Activated CD4-positive, alpha-beta T cell treated with anti-CD3 and anti-CD28 coated beads for 36 hours (primary cell): Measurements from ENCODE around the gene RGS14. TPM values are rescaled to one million over a fixed set of nuclear protein-coding genes. Genes with fewer than 3 reads are reported as not detected.

Experiments used
- ATAC-seq: fragments of 200-7000 bp; cut with Tn5 transposase; one replicate; pipeline ENCODE4 v1.10.0; 2021; ENCODE audit warnings: mild to moderate bottlenecking, moderate library complexity
- CTCF ChIA-PET: fragments of 350-600 bp; sonication (Branson Sonifier 250); formaldehyde crosslinking; loops from one replicate; lab custom pipeline; 2021; ENCODE audit warnings: antibody characterized with exemption; lab: Charles Lee
- POLR2A ChIA-PET: fragments of 350-600 bp; sonication (Branson Sonifier 250); formaldehyde crosslinking; loops from one replicate; lab custom pipeline; 2021; ENCODE audit warnings: antibody characterized with exemption, inconsistent platforms; lab: Charles Lee
- DNase-seq: peaks from one replicate; pipeline ENCODE4 v3.0.0-alpha.2; 2020
- H3K27ac Mint-ChIP-seq: one replicate; pipeline ENCODE4 v1.8.0; 2021; ENCODE audit warnings: mixed read lengths
- H3K27me3 Mint-ChIP-seq: one replicate; pipeline ENCODE4 v1.8.0; 2021; ENCODE audit warnings: mixed read lengths
- H3K36me3 Mint-ChIP-seq: one replicate; pipeline ENCODE4 v1.8.0; 2021; ENCODE audit warnings: low read depth, mixed read lengths
- H3K4me1 Mint-ChIP-seq: one replicate; pipeline ENCODE4 v1.8.0; 2021; ENCODE audit warnings: mixed read lengths
- H3K4me3 Mint-ChIP-seq: one replicate; pipeline ENCODE4 v1.8.0; 2021; ENCODE audit warnings: mild to moderate bottlenecking, moderate library complexity, mixed read lengths
- H3K9me3 Mint-ChIP-seq: one replicate; pipeline ENCODE4 v1.8.0; 2021; ENCODE audit warnings: low read depth, mixed read lengths
- intact Hi-C, 2 experiments: fragments of 100-400 bp; cut with DNase I in 1 of 2; cut with micrococcal nuclease in 1 of 2; formaldehyde crosslinking; loops; one replicate each; pipeline versions ENCODE4 v1.14.2 to v1.15.1; 2022 to 2024; cut with DNase I, micrococcal nuclease
- total RNA-seq, 2 experiments: library from RNA; stranded (reverse); gene quantifications; one replicate each; pipeline ENCODE4 v1.2.3, GENCODE V29; 2021

Gene RGS14
- total RNA-seq, 2 experiments from 2014 or later: 43.8 to 62.0 TPM

DNA sequence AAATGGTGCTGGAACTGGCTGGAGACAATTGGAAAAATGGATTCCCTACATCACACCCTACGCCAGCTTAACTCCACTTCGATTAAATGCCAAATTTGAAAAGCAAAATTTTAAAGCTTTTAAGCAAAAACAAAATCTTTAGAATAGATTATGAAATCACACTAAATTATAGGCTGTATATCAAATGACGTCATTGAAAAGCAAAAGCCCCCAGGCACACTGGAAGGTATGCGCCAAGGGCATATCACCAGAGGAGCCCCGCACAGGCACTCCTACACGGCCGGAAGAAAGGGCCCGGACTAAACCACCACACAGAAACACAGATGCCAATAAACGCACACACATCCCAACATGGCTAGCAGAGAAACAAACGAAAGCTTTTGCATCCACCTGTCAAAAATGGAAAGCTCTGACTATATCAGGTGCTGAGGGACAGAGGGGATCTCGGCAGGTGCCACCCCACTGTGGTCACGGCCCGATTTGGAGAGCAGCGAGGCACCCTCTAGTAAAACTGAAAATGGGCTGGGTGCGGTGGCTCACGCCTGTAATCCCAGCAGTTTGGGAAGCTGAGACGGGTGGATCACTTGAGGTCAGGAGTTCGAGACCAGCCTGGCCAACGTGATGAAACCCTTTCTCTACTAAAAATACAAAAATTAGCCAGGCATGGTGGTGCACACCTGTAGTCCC, 29.0 kb upstream of the RGS14 start:
- no peak for DNase-seq
- CTCF ChIA-PET: interaction anchor here (0.8 to 2.0 kb wide), 4 partner anchors 9 to 27 kb away, joined by 3 to 5 read pairs (median 5); no protein-coding TSS in a partner anchor
- Mint-ChIP-seq H3K4me1 (peaks cover 9% of the 10 kb centered on the region), H3K36me3 (peaks cover 18% of the 10 kb centered on the region), H3K9me3 (no peaks in the 10 kb centered on the region), H3K4me3 (no peak overlapping the region), H3K27ac (no peak overlapping the region), H3K27me3 (no peaks in the 10 kb centered on the region)
- ATAC-seq: no peak
- POLR2A ChIA-PET: no interaction called here
- intact Hi-C loops: no loop called here

DNA sequence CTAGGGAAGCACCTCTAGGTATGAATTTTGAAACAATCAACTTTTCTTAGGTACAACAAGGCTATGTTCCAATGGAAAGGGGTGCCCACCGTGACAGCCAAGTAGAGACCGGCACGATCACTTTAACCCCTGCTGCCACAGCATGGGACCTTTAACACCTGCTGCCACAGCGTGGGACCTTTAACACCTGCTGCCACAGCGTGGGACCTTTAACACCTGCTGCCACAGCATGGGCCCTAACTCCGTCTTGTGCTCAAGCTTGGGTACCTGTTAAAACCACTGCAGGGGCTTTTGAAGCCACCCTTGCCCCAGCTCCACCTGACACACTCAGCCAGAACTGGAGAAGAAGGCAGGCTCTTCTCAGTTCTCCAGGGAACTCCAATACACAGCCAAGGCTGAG, 27.8 kb upstream of the RGS14 start:
- Mint-ChIP-seq H3K4me3 (no peak overlapping the region), H3K27me3 (no peaks in the 10 kb centered on the region), H3K4me1 (peaks cover 7% of the 10 kb centered on the region), H3K9me3 (no peaks in the 10 kb centered on the region), H3K27ac (no peak overlapping the region), H3K36me3 (peaks cover 25% of the 10 kb centered on the region)
- CTCF ChIA-PET: no interaction called here
- ATAC-seq (no peak), DNase-seq (no peak)
- intact Hi-C loops: no loop called here
- POLR2A ChIA-PET: interaction anchor here (0.7 kb wide), 1 partner anchor 119 kb away, joined by 7 read pairs; no protein-coding TSS in a partner anchor

DNA sequence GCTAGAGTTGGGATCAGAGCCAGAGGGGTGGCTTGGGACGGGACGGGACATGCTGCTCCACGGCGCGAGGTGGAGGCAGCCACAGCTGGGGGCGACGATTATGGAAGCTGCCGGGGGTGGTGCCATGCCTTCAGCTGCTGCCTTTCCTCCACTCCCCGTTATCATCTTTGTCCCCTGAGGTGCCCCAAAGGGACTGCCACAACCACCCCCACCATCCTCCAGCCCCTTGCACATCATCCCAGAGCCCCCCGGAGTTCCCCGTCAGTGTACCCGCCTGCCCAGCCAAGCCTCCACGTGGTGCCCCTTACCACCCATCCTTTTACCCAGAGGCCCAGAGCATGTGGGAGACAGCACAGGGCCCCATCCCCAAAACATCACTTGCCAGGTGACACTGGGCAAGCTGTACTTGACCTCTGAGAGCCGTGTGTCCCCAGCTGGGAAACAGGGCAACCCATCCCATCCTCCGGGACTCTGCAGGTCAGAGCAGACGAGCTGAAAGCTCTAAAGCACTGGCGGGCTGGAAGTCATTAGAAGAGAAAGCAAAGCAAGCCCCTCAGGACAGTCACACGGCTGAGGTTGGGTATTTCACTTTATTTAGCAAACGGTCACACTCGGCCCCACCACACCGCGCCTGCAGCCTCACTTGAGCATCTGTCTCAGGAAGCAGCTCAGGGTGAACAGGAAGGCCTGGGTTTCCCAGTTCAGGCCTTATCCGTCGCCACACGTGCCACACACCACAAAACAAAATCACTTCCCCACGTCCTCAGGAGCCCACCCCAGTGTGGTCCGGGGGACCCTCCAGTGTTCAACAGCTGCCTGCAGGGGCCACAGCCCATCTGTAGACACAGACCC, 26.5 kb upstream of the RGS14 start:
- POLR2A ChIA-PET: no interaction called here
- intact Hi-C loops: no loop called here
- ATAC-seq (no peak), DNase-seq (no peak)
- Mint-ChIP-seq H3K4me1 (peaks cover 7% of the 10 kb centered on the region), H3K36me3 (peaks cover 37% of the 10 kb centered on the region), H3K27me3 (no peaks in the 10 kb centered on the region), H3K4me3 (no peak overlapping the region), H3K27ac (no peak overlapping the region), H3K9me3 (no peaks in the 10 kb centered on the region)
- CTCF ChIA-PET: interaction anchor here (1.0 kb wide), 1 partner anchor 71 kb away, joined by 3 read pairs; no protein-coding TSS in a partner anchor

DNA sequence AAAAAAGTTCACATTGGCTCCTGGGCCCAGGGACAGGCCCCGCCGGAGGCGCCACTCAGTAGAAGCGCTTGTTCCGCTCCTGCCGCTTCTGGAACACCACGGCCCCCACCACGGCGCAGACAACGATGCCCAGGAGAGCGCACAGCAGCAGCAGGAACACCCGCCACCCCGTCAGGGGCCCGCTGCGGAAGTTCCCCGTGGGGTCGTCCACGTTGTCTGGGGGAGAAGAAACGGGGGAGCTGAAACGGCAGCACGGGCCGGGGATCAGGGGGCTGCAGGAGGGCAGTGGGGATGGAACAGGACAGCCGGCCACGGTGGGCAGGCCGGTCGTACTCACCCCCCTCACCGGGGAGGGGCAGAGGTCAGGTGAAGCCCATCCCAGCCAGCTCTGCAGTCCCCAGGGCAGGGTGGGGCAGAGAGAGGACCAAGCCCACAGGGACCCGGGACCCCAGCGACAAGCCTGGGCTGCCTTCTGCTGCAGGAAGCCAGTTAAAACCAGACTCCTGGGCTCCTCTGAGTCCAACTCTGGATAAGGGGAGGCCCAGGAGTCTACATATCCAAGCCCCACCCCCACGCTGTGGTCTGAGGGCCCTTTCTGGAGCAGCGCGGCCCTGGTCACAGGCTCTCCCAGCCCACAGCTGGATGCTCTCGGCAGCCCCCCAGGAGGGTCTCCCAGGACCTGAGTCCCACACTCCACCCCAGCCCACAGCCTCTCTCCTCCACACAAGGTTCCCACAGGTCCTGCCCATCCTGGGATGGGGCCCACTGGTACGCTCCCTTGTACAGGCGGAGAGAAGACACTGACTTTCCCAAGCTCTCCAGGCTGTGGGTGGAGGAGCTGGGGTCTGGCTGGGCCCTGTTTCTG, 25.5 kb upstream of the RGS14 start:
- no peaks in the 10 kb centered on the region for H3K9me3 Mint-ChIP-seq
- peaks cover 42% of the 10 kb centered on the region for H3K36me3 Mint-ChIP-seq
- intact Hi-C loops: no loop called here
- DNase-seq: no peak
- CTCF ChIA-PET: interaction anchor here (2.3 kb wide), 1 partner anchor 13 kb away, joined by 8 read pairs; no protein-coding TSS in a partner anchor
- no peak overlapping the region for H3K4me3 Mint-ChIP-seq
- H3K27me3 Mint-ChIP-seq: no peaks in the 10 kb centered on the region
- ATAC-seq: no peak
- no peak overlapping the region for H3K27ac Mint-ChIP-seq
- POLR2A ChIA-PET: no interaction called here
- peaks cover 7% of the 10 kb centered on the region for H3K4me1 Mint-ChIP-seq

DNA sequence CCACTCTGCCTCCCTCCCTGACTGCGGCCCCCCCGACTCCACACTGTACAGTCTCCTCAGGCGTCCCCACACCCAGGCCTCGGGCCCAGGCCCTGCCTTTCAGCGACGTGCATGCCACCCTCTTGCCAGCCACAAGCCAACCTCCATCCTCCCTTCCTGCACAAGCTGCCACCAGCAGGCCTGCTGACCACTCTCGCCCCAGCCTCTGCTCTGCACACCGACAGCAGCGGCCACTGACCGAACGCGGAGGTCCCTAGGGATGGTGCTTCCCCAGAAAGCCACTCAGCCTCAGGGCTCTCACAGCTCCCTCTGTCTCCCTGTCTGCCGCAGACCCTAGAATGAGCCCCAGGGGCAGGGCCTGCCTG, 24.8 kb upstream of the RGS14 start:
- CTCF ChIA-PET: interaction anchor here (2.3 kb wide), 1 partner anchor 14 kb away, joined by 8 read pairs; no protein-coding TSS in a partner anchor
- peaks cover 42% of the 10 kb centered on the region for H3K36me3 Mint-ChIP-seq

DNA sequence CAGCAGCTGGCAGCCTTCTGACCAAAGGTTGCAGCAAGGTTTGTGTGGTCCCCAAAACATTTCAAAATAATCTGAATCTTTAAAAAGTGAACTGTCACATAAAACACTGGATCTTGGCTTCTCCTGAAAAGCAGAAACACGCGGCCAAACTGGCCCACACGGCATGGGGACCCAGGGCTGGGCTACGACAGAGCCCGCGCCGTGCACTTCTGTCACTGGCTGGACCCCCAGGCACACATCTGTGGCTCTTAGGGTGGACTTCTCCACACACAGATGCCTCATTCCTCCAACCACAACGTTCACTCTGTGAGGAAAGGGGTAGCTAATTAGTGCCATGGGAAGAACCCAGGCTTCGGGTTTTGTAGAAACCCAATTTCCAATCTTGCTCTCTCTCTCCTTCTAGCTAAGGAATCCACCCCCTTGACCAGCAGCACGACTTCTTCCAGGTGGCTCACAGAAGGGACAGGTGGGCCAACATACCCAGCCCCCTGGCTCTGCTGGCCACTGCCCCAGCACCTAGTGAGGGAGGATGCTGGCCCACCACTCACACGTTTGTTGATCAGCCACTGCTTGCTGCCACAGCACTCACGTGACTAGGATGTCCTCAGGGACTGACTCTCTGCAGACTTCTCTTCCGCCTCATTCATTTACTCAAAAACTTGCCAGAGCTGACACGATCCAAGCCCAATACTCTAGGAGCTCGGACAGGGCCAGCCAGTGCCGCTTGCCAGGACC, 24.1 kb upstream of the RGS14 start:
- Mint-ChIP-seq H3K9me3 (no peaks in the 10 kb centered on the region), H3K27me3 (no peaks in the 10 kb centered on the region), H3K4me1 (no peaks in the 10 kb centered on the region), H3K4me3 (no peak overlapping the region), H3K27ac (no peak overlapping the region), H3K36me3 (peaks cover 42% of the 10 kb centered on the region)
- ChIA-PET POLR2A (no interaction called here), CTCF (interaction anchor here (2.3 kb wide), 1 partner anchor 14 kb away, joined by 8 read pairs; no protein-coding TSS in a partner anchor)
- DNase-seq (no peak), ATAC-seq (no peak)
- intact Hi-C loops: no loop called here

More for the DNA sequence above, 24.8 kb upstream of the RGS14 start:
- POLR2A ChIA-PET: no interaction called here
- intact Hi-C loops: no loop called here
- no peak for DNase-seq
- H3K27me3 Mint-ChIP-seq: no peaks in the 10 kb centered on the region
- no peak overlapping the region for H3K27ac Mint-ChIP-seq
- no peaks in the 10 kb centered on the region for H3K9me3 Mint-ChIP-seq
- peaks cover 5% of the 10 kb centered on the region for H3K4me1 Mint-ChIP-seq
- no peak overlapping the region for H3K4me3 Mint-ChIP-seq
- ATAC-seq: no peak

DNA sequence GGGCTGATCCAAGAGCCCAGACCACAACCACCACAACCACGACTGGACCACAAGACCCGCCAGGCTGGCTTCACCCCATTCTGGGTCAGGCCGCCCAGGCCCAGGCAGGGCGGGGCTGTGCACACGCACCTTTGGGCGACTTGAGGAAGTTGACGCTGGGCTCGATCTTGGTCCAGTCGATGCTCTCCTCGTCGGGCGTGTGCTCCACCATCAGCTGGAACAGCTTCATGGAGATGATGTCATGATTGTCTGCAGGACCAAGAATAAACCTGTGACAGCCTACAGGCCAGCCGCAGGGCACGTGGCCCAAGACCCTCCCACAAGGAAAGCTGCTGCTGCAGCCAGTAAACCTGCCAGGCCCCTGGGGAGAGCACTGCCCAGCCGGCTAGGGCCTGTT, 23.6 kb upstream of the RGS14 start:
- ATAC-seq (no peak), DNase-seq (no peak)
- ChIA-PET CTCF (interaction anchor here (1.2 to 2.3 kb wide), 2 partner anchors 15 to 56 kb away, joined by 3 to 8 read pairs; no protein-coding TSS in a partner anchor), POLR2A (no interaction called here)
- H3K4me1 Mint-ChIP-seq: no peaks in the 10 kb centered on the region
- H3K4me3 Mint-ChIP-seq: no peak overlapping the region
- intact Hi-C loops: no loop called here
- no peaks in the 10 kb centered on the region for H3K9me3 Mint-ChIP-seq
- no peak overlapping the region for H3K27ac Mint-ChIP-seq
- H3K27me3 Mint-ChIP-seq: no peaks in the 10 kb centered on the region
- peaks cover 42% of the 10 kb centered on the region for H3K36me3 Mint-ChIP-seq

DNA sequence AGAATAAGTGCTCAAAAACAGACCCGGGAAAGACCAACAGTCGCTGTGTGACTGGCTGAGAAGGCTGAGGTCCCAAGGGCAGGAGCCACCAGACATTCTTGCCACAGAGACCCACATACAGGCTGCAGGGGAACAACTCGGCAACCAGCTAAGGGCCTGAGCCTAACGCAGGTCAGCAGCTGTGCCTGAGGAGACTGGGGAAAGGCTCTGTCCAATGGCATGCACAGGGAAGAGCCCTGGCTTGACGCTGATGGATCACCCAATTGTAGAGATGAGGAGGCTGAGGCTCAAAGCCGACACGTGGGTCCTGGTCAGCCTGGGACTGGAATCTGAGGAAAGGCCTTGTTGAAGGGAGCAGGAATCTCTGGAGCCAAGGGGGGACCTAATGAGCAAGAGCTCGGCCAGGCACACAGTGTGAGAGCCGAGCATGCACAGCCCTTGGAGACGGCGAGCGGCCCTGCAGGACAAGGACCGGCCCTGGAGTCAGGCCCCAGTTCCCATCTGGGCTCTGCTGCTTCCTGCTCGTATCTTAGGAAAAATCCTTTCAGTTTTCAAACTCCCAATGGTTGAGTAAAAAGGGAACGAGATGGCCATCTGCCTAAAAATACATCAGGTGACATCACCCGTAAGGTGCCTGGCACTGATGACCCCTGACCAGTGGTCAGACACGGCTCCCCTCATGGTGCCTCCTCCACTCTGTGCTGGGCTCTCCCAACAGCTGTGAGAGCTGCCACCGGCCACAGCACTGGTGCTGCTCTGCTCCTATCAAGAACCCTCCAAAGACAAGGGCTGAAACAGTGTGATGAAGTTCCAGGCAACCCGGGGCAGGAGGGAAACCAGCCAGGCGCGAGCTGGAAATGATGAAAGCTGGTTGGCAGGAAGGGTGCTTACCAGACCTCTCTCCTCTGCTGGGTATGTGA, 22.7 kb upstream of the RGS14 start:
- intact Hi-C loops: no loop called here
- H3K4me1 Mint-ChIP-seq: peaks cover 9% of the 10 kb centered on the region
- no peak overlapping the region for H3K4me3 Mint-ChIP-seq
- ChIA-PET CTCF (interaction anchor here (1.2 to 2.3 kb wide), 3 partner anchors 16 to 56 kb away, joined by 3 to 8 read pairs (median 5); partner anchors contain the start of gene LMAN2), POLR2A (interaction anchor here (1.1 kb wide), 1 partner anchor 11 kb away, joined by 6 read pairs; no protein-coding TSS in a partner anchor)
- H3K9me3 Mint-ChIP-seq: no peaks in the 10 kb centered on the region
- no peaks in the 10 kb centered on the region for H3K27me3 Mint-ChIP-seq
- no peak overlapping the region for H3K27ac Mint-ChIP-seq
- DNase-seq (no peak), ATAC-seq (no peak)
- peaks cover 47% of the 10 kb centered on the region for H3K36me3 Mint-ChIP-seq

DNA sequence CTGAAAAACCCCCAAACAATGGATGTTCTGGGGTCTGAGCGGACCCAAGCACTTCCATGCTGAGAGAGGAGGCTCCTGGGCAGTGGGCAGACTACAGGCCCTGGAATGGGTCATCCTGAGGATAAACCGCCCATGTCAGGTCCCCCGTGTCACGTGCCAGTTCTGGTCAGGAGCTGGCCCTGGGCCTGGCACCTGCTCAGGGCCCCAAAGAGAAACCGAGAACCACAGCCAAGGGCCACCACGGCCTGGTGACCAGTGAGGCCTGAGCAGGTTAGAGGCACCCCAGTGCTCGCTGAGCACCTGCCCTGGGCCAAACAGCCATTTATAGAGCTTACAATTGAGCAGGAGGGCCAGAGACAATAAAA, 22.0 kb upstream of the RGS14 start:
- DNase-seq (no peak), ATAC-seq (no peak)
- Mint-ChIP-seq H3K4me1 (peaks cover 13% of the 10 kb centered on the region), H3K4me3 (no peak overlapping the region), H3K27me3 (no peaks in the 10 kb centered on the region), H3K36me3 (peaks cover 48% of the 10 kb centered on the region), H3K27ac (no peak overlapping the region), H3K9me3 (no peaks in the 10 kb centered on the region)
- ChIA-PET POLR2A (interaction anchor here (1.1 kb wide), 1 partner anchor 12 kb away, joined by 6 read pairs; no protein-coding TSS in a partner anchor), CTCF (interaction anchor here (2.1 kb wide), 1 partner anchor 15 kb away, joined by 5 read pairs; the partner anchor contains the start of gene LMAN2)
- intact Hi-C loops: loop anchor here in 1 of 2 experiments (2.0 kb wide), 1 partner anchor 17 kb away; no protein-coding TSS in a partner anchor
